ENCODE results near the gene PRKCZ.

Gene PRKCZ

DNA sequence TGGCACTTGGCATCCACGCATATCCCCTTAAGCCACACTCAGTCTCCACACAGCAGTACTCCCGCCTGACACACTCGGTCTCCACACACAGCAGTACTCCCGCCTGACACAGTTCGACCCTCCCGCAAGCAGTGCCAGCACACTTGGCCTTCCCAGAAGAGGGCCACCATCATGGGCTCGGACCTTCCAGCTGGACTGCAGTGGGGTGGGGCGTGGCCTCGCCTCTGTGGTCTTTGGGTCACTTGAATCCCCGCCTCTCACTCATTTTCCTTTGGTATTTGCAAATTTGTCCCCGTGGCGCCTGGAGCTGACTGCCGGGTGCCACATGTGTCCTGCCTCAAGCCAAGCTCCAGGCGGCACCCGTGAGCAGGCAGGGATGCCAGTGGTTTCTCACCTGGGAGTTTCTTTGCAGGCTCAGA, 80.7 kb downstream of the PRKCZ start:
- no peaks in the 10 kb centered on the region for H3K9me3 ChIP-seq (ENCODE audit: severe bottlenecking)
- no peaks in the 10 kb centered on the region for H3K27me3 ChIP-seq (ENCODE audit: insufficient read depth, poor library complexity, severe bottlenecking)
- no peaks in the 10 kb centered on the region for H3K36me3 ChIP-seq (ENCODE audit: low read depth)
- TF ChIP-seq, protein P1, sequence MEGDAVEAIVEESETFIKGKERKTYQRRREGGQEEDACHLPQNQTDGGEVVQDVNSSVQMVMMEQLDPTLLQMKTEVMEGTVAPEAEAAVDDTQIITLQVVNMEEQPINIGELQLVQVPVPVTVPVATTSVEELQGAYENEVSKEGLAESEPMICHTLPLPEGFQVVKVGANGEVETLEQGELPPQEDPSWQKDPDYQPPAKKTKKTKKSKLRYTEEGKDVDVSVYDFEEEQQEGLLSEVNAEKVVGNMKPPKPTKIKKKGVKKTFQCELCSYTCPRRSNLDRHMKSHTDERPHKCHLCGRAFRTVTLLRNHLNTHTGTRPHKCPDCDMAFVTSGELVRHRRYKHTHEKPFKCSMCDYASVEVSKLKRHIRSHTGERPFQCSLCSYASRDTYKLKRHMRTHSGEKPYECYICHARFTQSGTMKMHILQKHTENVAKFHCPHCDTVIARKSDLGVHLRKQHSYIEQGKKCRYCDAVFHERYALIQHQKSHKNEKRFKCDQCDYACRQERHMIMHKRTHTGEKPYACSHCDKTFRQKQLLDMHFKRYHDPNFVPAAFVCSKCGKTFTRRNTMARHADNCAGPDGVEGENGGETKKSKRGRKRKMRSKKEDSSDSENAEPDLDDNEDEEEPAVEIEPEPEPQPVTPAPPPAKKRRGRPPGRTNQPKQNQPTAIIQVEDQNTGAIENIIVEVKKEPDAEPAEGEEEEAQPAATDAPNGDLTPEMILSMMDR (IDR thresholded peaks at IDR 0.05; ENCODE audit: poor library complexity, severe bottlenecking), result peak; percentile 16
- no peak overlapping the region for H3K4me3 ChIP-seq (ENCODE audit: severe bottlenecking)
- DNase-seq (ENCODE audit: low spot score), result peak; percentile 56
- peak overlapping the region; percentile 78 for H3K27ac ChIP-seq (ENCODE audit: poor library complexity, severe bottlenecking)
- H3K4me1 ChIP-seq (ENCODE audit: insufficient read depth, poor library complexity, severe bottlenecking), result peaks cover 21% of the 10 kb centered on the region
- ATAC-seq (ENCODE audit: low read depth), result no peak

DNA sequence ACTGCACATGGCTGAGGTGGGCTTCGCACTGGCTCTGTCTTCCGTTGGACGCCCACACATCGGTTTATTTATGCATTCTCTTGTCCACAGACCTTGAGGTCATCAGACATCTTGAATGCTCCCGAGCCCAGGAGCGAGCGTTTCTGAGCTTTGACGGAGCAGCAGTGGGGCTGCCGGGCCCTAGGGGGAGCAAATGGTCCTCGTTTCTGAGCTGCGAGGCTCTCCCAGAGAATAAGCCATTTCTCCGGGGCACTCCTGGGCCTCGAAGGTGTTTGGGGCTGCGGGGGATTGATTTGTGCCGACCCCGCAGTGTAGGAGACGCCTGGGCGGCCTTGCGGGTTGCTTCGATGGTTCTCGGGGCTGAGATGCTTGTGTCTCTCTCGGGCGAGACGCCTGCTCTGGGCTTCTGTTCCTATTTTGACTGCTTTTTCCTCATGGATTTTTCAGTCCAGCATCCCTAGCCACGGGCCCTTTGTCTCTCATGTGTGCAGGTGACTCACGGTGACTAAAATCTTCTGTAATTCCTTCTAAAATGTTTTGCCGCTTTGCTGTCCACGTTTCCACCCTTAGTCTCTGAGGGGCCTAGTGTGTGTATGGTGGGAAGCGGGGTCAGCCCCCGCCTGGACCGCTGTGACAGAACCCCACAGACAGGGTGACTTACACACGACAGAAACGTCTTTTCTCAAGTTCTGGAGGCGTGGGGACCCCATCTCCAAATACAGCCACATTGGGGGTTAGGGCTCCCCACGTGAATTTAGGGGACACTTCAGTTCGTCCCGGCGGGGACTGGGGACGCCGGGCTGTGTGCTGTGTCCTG, 82.2 kb downstream of the PRKCZ start:
- Histone ChIP-seq H3K4me1 (ENCODE audit: insufficient read depth, poor library complexity, severe bottlenecking) (peaks cover 21% of the 10 kb centered on the region), H3K4me3 (ENCODE audit: severe bottlenecking) (peak overlapping the region; percentile 26), H3K9me3 (ENCODE audit: severe bottlenecking) (no peaks in the 10 kb centered on the region), H3K27me3 (ENCODE audit: insufficient read depth, poor library complexity, severe bottlenecking) (no peaks in the 10 kb centered on the region), H3K27ac (ENCODE audit: poor library complexity, severe bottlenecking) (peak overlapping the region; percentile 78), H3K36me3 (ENCODE audit: low read depth) (no peaks in the 10 kb centered on the region)
- TF ChIP-seq, protein P1 (IDR thresholded peaks at IDR 0.05; ENCODE audit: poor library complexity, severe bottlenecking), result peak; percentile 55
- no peak for DNase-seq (ENCODE audit: low spot score)
- ATAC-seq (ENCODE audit: low read depth), result peak; percentile 37

DNA sequence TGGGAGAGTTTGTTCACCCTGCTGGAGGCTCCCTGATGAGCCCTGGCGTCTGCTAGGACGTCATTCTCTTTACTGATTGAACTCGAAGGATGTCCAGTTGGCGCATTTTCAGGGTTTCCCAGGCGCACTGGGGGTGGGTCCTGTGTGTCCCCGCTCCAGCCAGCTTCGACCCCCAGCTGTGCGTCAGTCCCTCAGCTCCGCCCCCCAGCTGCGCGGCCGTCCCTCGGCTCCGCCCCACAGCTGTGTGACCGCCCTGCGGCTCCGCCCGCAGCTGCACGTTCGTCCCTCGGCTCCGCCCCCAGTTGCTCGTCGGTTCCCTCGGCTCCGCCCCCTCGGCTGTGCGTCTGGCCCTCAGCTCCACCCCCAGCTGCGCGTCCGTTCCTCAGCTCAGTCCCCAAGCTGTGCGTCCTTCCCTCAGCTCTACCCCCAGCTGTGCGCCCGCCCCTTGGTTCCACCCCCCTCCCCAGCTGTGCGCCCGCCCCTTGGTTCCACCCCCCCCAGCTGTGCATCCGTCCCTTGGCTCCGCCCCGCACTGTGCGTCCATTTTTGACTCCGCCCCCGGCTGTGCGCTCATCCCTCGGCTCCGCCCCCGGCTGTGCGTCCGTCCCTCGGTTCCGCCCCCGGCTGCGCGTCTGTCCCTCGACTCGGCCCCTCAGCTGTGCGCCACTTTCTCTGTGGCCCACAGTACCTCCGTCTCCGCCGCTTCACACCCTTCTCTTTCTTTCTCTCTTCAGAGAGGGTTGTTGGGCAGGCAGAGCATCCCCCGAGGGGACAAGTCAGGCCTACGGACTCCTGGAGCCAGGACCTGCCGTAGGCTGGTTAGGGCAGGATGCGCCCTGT, 83.0 kb downstream of the PRKCZ start:
- peaks cover 21% of the 10 kb centered on the region for H3K4me1 ChIP-seq (ENCODE audit: insufficient read depth, poor library complexity, severe bottlenecking)
- peak overlapping the region; percentile 78 for H3K27ac ChIP-seq (ENCODE audit: poor library complexity, severe bottlenecking)
- no peaks in the 10 kb centered on the region for H3K9me3 ChIP-seq (ENCODE audit: severe bottlenecking)
- H3K4me3 ChIP-seq (ENCODE audit: severe bottlenecking), result peak overlapping the region; percentile 26
- ATAC-seq (ENCODE audit: low read depth) (peak; percentile 75), DNase-seq (ENCODE audit: low spot score) (peak; percentile 97)
- TF ChIP-seq, protein P1 (IDR thresholded peaks at IDR 0.05; ENCODE audit: poor library complexity, severe bottlenecking), result no peak
- no peaks in the 10 kb centered on the region for H3K36me3 ChIP-seq (ENCODE audit: low read depth)
- no peaks in the 10 kb centered on the region for H3K27me3 ChIP-seq (ENCODE audit: insufficient read depth, poor library complexity, severe bottlenecking)

DNA sequence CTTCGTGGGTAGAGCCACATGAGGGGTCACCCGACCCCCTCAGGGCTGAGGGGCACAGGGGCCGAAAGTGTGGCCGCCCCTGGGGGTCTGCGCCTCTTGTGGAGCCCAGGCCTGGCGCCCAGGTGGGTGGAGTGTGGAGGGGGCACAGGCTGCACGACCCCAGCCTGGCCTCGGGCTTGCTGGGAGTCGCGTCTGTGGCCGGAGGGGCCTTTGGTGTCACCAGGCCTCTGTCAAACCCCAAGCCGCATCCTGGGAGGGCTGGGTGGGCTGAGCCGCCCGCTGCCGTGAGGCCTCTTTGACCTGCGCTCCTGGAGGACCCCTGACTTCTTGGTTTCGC, 83.6 kb downstream of the PRKCZ start:
- H3K4me3 ChIP-seq (ENCODE audit: severe bottlenecking), result peak overlapping the region; percentile 26
- TF ChIP-seq, protein P1 (IDR thresholded peaks at IDR 0.05; ENCODE audit: poor library complexity, severe bottlenecking), result no peak
- peaks cover 21% of the 10 kb centered on the region for H3K4me1 ChIP-seq (ENCODE audit: insufficient read depth, poor library complexity, severe bottlenecking)
- DNase-seq (ENCODE audit: low spot score) (peak; percentile 41), ATAC-seq (ENCODE audit: low read depth) (no peak)
- no peaks in the 10 kb centered on the region for H3K36me3 ChIP-seq (ENCODE audit: low read depth)
- H3K9me3 ChIP-seq (ENCODE audit: severe bottlenecking), result no peaks in the 10 kb centered on the region
- no peaks in the 10 kb centered on the region for H3K27me3 ChIP-seq (ENCODE audit: insufficient read depth, poor library complexity, severe bottlenecking)
- peak overlapping the region; percentile 78 for H3K27ac ChIP-seq (ENCODE audit: poor library complexity, severe bottlenecking)
